Measurements from ENCODE around the gene BBS12. TPM values are rescaled to one million over a fixed set of nuclear protein-coding genes. Genes with fewer than 3 reads are reported as not detected.

Gene BBS12
- total and polyA plus RNA-seq, 2 donors (not counting 1 experiment from before 2014, with no cell fraction given), result 0.25 to 3.4 TPM

- no peak overlapping the region for H3K4me3 ChIP-seq (ENCODE audit: control extremely low read depth in 1 of 5, extremely low read depth in 1 of 5, insufficient read depth in 1 of 5, low read depth in 2 of 5, low read length in 4 of 5)
- Mint-ChIP-seq H3K4me1 (no peaks in the 10 kb centered on the region), H3K27me3 (peaks cover 23% of the 10 kb centered on the region), H3K4me3 (no peak overlapping the region), H3K9me3 (ENCODE audit: insufficient read depth) (no peaks in the 10 kb centered on the region), H3K27ac (no peak overlapping the region)
- intact Hi-C loops (cut with micrococcal nuclease), result no loop called here
- CTCF ChIA-PET, result interaction anchor here (1.7 kb wide), 1 partner anchor 8 kb away, joined by 4 read pairs; no protein-coding TSS in a partner anchor
- H3K4me2 ChIP-seq (replicated peaks; ENCODE audit: low read depth, low read length, poor library complexity, severe bottlenecking), result no peak overlapping the region
- ATAC-seq (ENCODE audit: low read depth) (no peak), DNase-seq (no peak)
- POLR2A ChIA-PET, result no interaction called here
- no peaks in the 10 kb centered on the region for H3K4me1 ChIP-seq (ENCODE audit: control insufficient read depth in 2 of 2, insufficient read depth in 2 of 2, low read length in 2 of 2)
- no peaks in the 10 kb centered on the region for H4K20me1 ChIP-seq (ENCODE audit: control insufficient read depth, insufficient read depth, low read length, poor library complexity, severe bottlenecking)
- H2AFZ ChIP-seq (ENCODE audit: insufficient read depth, low read depth, low read length, poor library complexity, severe bottlenecking), result no peak overlapping the region
- H3K27me3 ChIP-seq (replicated peaks in 1 of 4; ENCODE audit: control extremely low read depth in 1 of 4, control insufficient read depth in 3 of 4, insufficient read depth in 4 of 4, low read length in 3 of 4), result peaks cover 0 to 16% (median 4%) of the 10 kb centered on the region in 4 experiments
- no peaks in the 10 kb centered on the region for H3K36me3 ChIP-seq (replicated peaks in 1 of 2; ENCODE audit: control extremely low read depth in 1 of 2, control insufficient read depth in 1 of 2, extremely low read depth in 1 of 2, insufficient read depth in 2 of 2, low read length in 1 of 2)
- TF ChIP-seq, protein P1, sequence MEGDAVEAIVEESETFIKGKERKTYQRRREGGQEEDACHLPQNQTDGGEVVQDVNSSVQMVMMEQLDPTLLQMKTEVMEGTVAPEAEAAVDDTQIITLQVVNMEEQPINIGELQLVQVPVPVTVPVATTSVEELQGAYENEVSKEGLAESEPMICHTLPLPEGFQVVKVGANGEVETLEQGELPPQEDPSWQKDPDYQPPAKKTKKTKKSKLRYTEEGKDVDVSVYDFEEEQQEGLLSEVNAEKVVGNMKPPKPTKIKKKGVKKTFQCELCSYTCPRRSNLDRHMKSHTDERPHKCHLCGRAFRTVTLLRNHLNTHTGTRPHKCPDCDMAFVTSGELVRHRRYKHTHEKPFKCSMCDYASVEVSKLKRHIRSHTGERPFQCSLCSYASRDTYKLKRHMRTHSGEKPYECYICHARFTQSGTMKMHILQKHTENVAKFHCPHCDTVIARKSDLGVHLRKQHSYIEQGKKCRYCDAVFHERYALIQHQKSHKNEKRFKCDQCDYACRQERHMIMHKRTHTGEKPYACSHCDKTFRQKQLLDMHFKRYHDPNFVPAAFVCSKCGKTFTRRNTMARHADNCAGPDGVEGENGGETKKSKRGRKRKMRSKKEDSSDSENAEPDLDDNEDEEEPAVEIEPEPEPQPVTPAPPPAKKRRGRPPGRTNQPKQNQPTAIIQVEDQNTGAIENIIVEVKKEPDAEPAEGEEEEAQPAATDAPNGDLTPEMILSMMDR (IDR thresholded peaks at IDR 0.05), result no peak
- no peak for TF ChIP-seq EZH2 (IDR thresholded peaks at IDR 0.05; ENCODE audit: borderline replicate concordance, insufficient read depth, low read depth, low read length, poor library complexity, severe bottlenecking)
- H3K9ac ChIP-seq (ENCODE audit: low read length), result no peak overlapping the region
- no peaks in the 10 kb centered on the region for H3K79me2 ChIP-seq (ENCODE audit: control insufficient read depth, insufficient read depth, low read length)
- no peak overlapping the region for H3K27ac ChIP-seq (ENCODE audit: low read length in 2 of 2)
- H3K9me3 ChIP-seq (ENCODE audit: control extremely low read depth in 1 of 3, control insufficient read depth in 2 of 3, insufficient read depth in 1 of 3, low read length in 2 of 3), result no peaks in the 10 kb centered on the region
- no CpG with 5 or more reads among the region's 1 CpG for WGBS (ENCODE audit: insufficient coverage)
These were observed 14.6 kb downstream of the BBS12 start for GRCh38 chr4:122747068-122747467.

DNA sequence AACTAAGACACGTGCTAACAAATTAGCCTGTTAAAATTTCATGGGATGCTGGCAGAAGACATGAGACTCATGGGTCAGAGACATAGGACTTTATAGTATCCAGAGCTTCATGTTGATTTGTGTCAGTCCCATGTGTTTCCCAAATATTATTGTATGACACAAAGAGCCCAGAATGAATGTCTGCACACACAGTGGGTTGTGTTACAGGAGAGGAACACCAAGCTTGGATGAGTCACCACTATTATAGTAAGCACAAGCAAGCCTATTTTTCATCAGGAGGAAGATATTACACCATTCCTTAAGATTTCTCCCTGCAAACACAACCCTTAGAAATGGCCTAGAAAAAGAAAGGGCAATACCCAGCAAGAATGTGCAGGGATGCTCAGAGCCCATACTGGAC, 15.4 kb downstream of the BBS12 start:
- intact Hi-C loops (cut with micrococcal nuclease), result no loop called here
- no peaks in the 10 kb centered on the region for H3K4me1 ChIP-seq (ENCODE audit: control insufficient read depth in 2 of 2, insufficient read depth in 2 of 2, low read length in 2 of 2)
- TF ChIP-seq EZH2 (IDR thresholded peaks at IDR 0.05; ENCODE audit: borderline replicate concordance, insufficient read depth, low read depth, low read length, poor library complexity, severe bottlenecking), result no peak
- TF ChIP-seq, protein P1 (IDR thresholded peaks at IDR 0.05), result no peak
- H3K4me2 ChIP-seq (replicated peaks; ENCODE audit: low read depth, low read length, poor library complexity, severe bottlenecking), result no peak overlapping the region
- Mint-ChIP-seq H3K27ac (no peak overlapping the region), H3K4me3 (no peak overlapping the region), H3K9me3 (ENCODE audit: insufficient read depth) (no peaks in the 10 kb centered on the region), H3K4me1 (no peaks in the 10 kb centered on the region), H3K27me3 (peaks cover 27% of the 10 kb centered on the region)
- ChIA-PET CTCF (interaction anchor here (1.1 kb wide), 1 partner anchor 10 kb away, joined by 5 read pairs; no protein-coding TSS in a partner anchor), POLR2A (no interaction called here)
- no peak overlapping the region for H3K27ac ChIP-seq (ENCODE audit: low read length in 2 of 2)
- H3K36me3 ChIP-seq (replicated peaks in 1 of 2; ENCODE audit: control extremely low read depth in 1 of 2, control insufficient read depth in 1 of 2, extremely low read depth in 1 of 2, insufficient read depth in 2 of 2, low read length in 1 of 2), result no peaks in the 10 kb centered on the region
- no peak overlapping the region for H2AFZ ChIP-seq (ENCODE audit: insufficient read depth, low read depth, low read length, poor library complexity, severe bottlenecking)
- no peak for DNase-seq
- H3K27me3 ChIP-seq (replicated peaks in 1 of 4; ENCODE audit: control extremely low read depth in 1 of 4, control insufficient read depth in 3 of 4, insufficient read depth in 4 of 4, low read length in 3 of 4), result peaks cover 0 to 17% (median 4%) of the 10 kb centered on the region in 4 experiments
- H3K4me3 ChIP-seq (ENCODE audit: control extremely low read depth in 1 of 5, extremely low read depth in 1 of 5, insufficient read depth in 1 of 5, low read depth in 2 of 5, low read length in 4 of 5), result no peak overlapping the region
- H3K79me2 ChIP-seq (ENCODE audit: control insufficient read depth, insufficient read depth, low read length), result no peaks in the 10 kb centered on the region
- no peak for ATAC-seq (ENCODE audit: low read depth)
- no peaks in the 10 kb centered on the region for H3K9me3 ChIP-seq (ENCODE audit: control extremely low read depth in 1 of 3, control insufficient read depth in 2 of 3, insufficient read depth in 1 of 3, low read length in 2 of 3)
- WGBS (ENCODE audit: insufficient coverage), result 80% methylated on average over 1 of the region's 1 CpG
- H4K20me1 ChIP-seq (ENCODE audit: control insufficient read depth, insufficient read depth, low read length, poor library complexity, severe bottlenecking), result no peaks in the 10 kb centered on the region
- no peak overlapping the region for H3K9ac ChIP-seq (ENCODE audit: low read length)

Data from B cell (primary cell).